ENCODE measurements around the gene GBP2.
"Not testable (repeated sequence)": the region's sequence is repeated elsewhere in the genome, so short reads cannot be mapped to it uniquely, and the experiment has no call there.

GBP2 gene

GRCh38 chr1:89125913-89126580 is at the start of gene GBP2:
Gene GBP2 (minus strand): TSS chr1:89126114. CDS start chr1:89121966, 4,148 bp downstream.
- DNase-seq = no peak

DNA sequence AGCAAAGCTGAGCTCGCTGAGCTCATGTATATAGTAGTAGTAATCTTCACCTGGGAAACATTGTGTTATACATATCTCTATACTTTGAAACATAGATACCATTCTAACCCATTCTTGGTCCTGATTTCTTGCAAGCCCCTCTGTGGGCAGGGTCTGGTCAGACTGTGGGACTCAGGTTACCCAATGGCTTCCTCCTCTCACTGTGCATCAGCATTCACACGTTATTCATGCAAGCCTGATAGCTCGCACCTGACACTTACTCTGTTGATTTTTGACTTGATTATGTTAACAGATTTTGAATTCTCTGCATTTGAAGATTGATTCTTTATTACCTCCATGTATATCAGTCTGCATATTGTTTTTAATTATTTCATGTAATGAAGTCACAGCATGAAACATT is 48.6 kb upstream of the GBP2 start:
- DNase-seq = no peak

GRCh38 chr1:89172468-89173143 is 46.7 kb upstream of the GBP2 start:
- DNase-seq = no peak

DNA sequence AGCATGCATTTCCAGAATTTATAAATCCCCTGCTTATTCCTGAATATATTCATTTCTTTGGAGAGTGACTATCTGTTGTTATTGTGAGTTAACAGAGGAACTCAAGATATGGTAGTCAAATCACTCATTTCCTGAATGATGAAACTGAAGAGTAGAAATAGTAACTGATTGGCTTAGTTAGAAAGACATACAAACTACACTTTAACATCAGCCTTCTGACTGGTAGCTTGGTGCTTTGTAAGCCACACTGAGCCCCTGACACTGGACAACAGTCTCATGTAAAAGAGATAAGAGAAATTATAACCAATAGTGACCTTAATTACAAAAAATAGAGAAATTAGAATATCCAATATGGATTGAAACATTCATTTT is 45.1 kb upstream of the GBP2 start:
- DNase-seq = no peak

- DNase-seq = no peak
These were observed 44.5 kb upstream of the GBP2 start for GRCh38 chr1:89170170-89171066.

DNA sequence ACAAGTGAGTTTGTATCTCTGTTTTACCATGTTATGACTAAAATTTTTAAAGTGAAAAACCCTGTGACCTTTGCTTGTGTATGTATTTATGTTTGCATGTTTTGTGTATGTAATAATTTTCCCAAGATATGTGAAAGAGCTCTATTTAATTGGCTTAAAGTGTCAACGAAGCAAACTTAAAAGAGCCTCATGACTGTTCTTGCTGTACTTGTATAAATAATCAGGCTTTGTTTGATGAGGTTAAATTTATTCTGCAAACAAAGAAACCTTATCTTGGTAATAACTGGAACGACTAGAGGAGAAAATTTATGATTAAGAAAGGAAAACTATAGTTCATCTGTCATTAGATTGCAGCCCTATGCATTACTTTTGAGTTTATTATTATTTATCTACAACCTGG is 43.3 kb upstream of the GBP2 start:
- DNase-seq = no peak

- no peak for DNase-seq
These were observed 41.8 kb upstream of the GBP2 start for GRCh38 chr1:89167590-89168230.

DNA sequence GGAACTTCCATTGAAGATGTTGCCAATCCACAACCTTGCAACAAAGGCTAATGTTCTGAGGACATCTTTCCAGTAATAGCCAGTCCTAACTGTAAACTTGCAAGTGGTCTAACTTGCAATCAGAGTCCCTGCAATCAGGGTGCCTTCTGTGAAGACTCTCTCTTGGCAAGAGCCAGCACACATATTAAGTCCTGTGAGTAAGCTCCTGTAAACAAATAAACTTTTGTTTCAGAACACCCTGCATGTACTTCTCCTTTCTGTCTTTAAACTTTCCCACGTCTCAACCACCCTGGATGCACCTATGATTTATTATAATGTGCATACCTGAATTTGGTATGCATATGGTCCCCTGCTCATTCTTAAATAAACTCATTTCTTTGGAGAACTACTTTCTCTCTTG is 40.8 kb upstream of the GBP2 start:
- DNase-seq = no peak

- DNase-seq = no peak
These were observed 39.9 kb upstream of the GBP2 start for GRCh38 chr1:89165811-89166210.

GRCh38 chr1:89151047-89151446 is 25.1 kb upstream of the GBP2 start:
- no peak for DNase-seq

DNA sequence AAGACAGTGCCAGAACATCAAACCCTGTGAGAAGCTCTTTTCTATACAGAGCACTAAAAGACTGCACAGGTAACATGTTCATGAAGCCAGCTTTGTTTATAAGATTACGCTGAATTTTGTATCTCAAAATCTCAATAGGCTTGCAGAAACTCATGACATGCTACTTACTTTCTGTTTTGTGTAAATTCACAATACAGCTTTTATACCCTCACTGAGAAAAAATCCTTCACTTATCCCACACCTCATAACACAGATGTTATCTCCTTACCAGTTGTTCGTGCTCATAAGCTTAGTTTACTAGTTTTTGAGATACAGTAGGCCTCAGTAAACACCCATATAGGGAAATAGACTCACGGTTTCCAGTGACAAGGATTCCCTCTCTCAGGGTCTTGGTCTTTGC is 24.1 kb upstream of the GBP2 start:
- no peak for DNase-seq

DNA sequence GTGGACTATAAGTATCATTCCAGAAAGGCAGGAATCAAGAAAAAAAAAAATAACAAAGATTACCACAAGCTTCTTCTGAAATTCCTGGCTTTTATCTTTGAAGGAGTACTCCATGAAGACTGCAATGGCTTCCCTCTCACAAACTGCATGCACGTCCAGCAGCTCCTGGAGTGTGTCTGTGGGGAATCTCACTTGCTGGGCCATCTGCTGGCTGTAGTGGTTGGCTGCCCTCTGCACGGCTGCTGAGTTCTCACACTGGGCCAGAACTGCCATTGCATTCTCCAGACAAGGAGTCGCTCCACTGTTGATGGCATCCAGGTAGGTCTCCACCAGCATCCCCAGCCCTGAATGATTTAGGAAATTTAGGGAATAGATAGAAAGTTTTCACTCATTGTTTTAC is 23.3 kb upstream of the GBP2 start:
- no peak for DNase-seq

DNA sequence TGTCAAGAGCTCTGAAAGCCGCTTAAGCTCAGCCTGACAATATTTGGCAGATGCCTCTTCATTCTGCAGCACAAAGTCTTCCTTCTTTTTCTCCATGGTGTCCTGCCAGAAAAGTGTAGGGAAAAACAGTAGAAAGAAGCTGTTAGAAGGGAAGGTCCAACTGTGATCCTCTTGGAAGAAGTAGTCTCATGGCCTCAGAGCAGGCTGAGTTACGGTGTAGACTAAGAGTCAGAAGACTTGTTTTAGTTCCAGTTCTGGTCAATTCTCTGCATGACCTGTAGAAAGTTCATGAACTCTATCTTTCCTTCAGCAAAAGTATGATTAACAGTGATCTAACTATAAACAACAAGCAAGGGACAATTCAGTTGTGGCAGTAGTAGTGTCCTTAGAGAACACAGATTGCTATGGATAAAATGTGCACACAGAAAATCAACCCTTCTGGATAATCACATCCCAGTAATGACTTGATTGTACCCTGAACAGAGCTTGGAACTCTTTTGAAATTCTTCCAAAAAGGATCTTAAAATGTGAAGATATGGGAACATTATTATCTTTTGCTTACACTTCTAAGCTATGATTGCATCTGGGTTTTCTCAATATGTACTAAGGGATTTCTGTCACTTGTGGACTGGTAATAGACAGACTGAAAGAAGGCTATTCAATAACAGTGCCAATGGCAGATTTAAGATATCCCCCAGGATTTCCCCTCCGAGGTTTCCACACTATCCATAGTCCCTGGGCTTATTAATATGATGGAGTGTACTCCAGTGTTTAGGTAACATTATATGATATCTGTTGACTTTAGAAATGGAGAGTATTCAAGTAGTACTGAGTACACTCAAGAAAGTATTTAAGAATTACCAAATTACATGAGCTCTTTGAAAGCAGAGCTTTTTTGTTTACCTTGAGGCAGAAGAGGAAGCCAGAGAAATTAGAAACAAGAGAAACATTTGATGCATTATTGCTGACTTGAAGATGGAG is 22.1 kb upstream of the GBP2 start:
- no peak for DNase-seq

GRCh38 chr1:89146721-89147120 is 20.8 kb upstream of the GBP2 start:
- no peak for DNase-seq

DNA sequence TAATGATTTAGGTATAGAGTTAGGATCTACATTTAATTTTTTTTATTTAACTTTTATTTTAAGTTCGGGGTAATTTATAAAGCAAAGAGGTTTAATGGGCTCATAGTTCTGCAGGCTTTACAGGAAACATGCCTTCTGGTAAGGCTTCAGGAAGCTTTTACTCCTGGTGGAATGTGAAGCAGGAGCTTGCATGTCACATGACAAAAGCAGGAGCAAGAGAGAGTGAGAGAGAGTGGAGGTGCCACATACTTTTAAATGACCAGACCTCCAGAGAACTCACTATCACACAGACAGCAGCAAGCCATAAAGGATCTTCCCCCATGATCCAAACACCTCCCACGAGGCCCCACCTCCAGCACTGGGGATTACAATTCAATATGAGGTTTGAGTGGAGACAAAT is 17.6 kb upstream of the GBP2 start:
- no peak for DNase-seq

GRCh38 chr1:89142160-89142559 is 16.2 kb upstream of the GBP2 start:
- no peak for DNase-seq

DNA sequence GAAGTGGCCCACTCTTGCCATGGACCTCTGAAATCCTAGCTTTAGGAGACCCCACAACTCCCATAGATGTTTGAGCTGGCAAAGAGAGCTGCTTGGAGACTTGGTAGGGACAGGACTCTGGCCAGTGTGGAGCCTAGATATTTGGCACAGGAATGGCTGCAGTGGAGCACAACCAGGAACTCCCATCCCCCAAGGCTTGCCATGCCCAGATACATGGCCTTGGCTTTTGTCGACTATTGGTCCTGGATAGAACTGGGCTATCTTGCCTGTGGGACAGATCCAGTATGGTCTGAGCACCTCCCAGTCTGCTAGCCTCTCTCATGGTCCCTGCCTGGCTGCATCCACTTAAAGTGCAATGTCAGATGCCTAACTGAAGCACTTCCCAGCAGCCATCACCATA is 7.8 kb upstream of the GBP2 start:
- DNase-seq = no peak

GRCh38 chr1:89130716-89131115 is 4.8 kb upstream of the GBP2 start:
- no peak for DNase-seq

GRCh38 chr1:89129911-89130310 is 4.0 kb upstream of the GBP2 start:
- no peak for DNase-seq

- DNase-seq = not testable (repeated sequence)
These were observed 2.1 kb upstream of the GBP2 start for GRCh38 chr1:89128003-89128458.

DNA sequence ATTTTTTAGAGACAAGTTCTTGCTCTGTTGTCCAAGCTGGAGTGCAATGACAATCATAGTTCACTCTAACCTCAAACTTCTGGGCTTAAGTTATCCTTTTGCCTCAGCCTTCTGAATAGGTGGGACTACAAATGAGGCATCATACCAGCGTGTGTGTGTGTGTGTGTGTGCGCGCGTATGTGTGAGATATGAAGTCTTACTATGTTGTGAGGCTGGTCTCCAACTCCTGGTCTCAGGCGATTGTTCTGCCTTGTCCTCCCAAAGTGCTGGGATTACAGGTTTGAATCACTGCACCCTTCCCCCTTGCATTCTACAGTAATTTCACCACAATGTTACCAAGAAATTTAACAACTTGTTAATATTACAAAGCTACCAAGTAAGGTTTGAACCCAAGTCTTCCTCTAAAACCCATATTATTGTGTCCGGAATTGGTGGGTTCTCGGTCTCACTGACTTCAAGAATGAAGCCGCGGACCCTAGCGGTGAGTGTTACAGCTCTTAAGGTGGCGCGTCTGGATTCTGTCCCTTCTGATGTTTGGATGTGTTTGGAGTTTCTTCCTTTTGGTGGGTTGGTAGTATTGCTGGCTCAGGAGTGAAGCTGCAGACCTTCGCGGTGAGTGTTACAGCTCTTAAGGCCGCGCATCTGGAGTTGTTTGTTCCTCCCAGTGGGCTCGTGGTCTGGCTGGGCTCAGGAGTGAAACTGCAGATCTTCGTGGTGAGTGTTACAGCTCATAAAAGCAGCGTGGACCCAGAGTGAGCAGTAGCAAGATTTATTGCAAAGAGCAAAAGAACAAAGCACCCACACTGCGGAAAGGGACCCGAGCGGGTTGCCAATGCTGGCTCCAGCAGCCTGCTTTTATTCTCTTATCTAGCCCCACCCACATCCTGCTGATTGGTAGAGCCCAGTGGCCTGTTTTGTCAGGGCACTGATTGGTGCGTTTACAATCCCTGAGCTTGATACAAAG is 970 bp upstream of the GBP2 start:
- not testable (repeated sequence) for DNase-seq
